HUES64 (cell line): ENCODE results near the gene ZNF581.

Experiments
- H3K27ac ChIP-seq: 2 replicates; pipeline ENCODE4 v1.7.0; 2013; ENCODE audit warnings: low read depth, low read length, inconsistent platforms
- H3K27me3 ChIP-seq: 2 replicates; pipeline ENCODE4 v1.6.1; 2013; ENCODE audit warnings: mild to moderate bottlenecking, low read length; ENCODE audit not compliant: insufficient read depth
- H3K36me3 ChIP-seq: 2 replicates; pipeline ENCODE4 v1.6.1; 2013; ENCODE audit warnings: mild to moderate bottlenecking, low read length; ENCODE audit not compliant: insufficient read depth
- H3K4me1 ChIP-seq: 2 replicates; pipeline ENCODE4 v1.6.1; 2013; ENCODE audit warnings: mild to moderate bottlenecking, low read length, moderate library complexity; ENCODE audit not compliant: insufficient read depth
- H3K4me3 ChIP-seq: 2 replicates; pipeline ENCODE4 v1.5.1; 2013; ENCODE audit warnings: mild to moderate bottlenecking, low read length, moderate library complexity
- H3K9ac ChIP-seq: 2 replicates; pipeline ENCODE4 v1.6.1; 2013; ENCODE audit warnings: mild to moderate bottlenecking, low read depth, low read length
- H3K9me3 ChIP-seq: 2 replicates; pipeline ENCODE4 v1.6.1; 2013; ENCODE audit warnings: low read depth, low read length; ENCODE audit not compliant: insufficient read depth
- WGBS: fragments of 150-250, 120-280 bp; methylation state at CpG from one replicate; pipeline ENCODE4 v1.1.7; 2013; ENCODE audit warnings: missing lambda C conversion rate; 5-methylcytosine and 5-hydroxymethylcytosine counted together

The ZNF581 gene

GRCh38 chr19:55602104-55603001 lies 41.1 kb upstream of the ZNF581 start:
- WGBS = 95% methylated on average over 60 of the region's 60 CpGs
- Histone ChIP-seq H3K36me3 (peaks cover 6% of the 10 kb centered on the region), H3K4me1 (peaks cover 14% of the 10 kb centered on the region), H3K4me3 (no peak overlapping the region), H3K9ac (no peak overlapping the region), H3K27ac (no peak overlapping the region), H3K9me3 (no peaks in the 10 kb centered on the region), H3K27me3 (no peaks in the 10 kb centered on the region)

DNA sequence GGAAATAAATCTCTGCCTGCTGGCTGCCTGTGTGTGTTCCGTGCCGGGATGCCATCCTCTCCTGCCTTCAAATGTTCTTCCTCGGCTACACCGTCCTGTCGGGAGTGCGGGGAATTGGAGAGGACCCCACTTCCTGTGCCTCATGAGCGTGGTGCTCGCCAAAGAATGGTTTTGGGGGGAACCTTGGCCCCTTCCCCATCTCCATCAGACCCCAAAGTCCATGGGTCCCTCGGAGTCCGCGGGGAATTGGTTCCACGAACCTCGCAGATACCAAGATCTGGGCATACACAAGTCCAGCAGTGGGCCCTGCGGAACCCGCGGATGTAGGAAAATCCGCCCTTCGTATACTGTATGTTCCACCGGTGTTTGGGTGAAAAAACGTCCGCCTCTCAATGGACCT lies 40.3 kb upstream of the ZNF581 start:
- Histone ChIP-seq H3K4me3 (no peak overlapping the region), H3K27ac (no peak overlapping the region), H3K9ac (no peak overlapping the region), H3K9me3 (no peaks in the 10 kb centered on the region), H3K4me1 (peaks cover 14% of the 10 kb centered on the region), H3K27me3 (no peaks in the 10 kb centered on the region), H3K36me3 (peaks cover 12% of the 10 kb centered on the region; the same call in 1 of the 2 replicates)
- WGBS = 94% methylated on average over 21 of the region's 21 CpGs

GRCh38 chr19:55603581-55604292 lies 39.7 kb upstream of the ZNF581 start:
- Histone ChIP-seq H3K9me3 (no peaks in the 10 kb centered on the region), H3K4me1 (peaks cover 8% of the 10 kb centered on the region; the same call in 1 of the 2 replicates), H3K27me3 (no peaks in the 10 kb centered on the region), H3K27ac (no peak overlapping the region), H3K36me3 (peaks cover 12% of the 10 kb centered on the region; the same call in 1 of the 2 replicates), H3K9ac (no peak overlapping the region), H3K4me3 (no peak overlapping the region; the same call in 1 of the 2 replicates)
- WGBS = 88% methylated on average over 22 of the region's 22 CpGs

DNA sequence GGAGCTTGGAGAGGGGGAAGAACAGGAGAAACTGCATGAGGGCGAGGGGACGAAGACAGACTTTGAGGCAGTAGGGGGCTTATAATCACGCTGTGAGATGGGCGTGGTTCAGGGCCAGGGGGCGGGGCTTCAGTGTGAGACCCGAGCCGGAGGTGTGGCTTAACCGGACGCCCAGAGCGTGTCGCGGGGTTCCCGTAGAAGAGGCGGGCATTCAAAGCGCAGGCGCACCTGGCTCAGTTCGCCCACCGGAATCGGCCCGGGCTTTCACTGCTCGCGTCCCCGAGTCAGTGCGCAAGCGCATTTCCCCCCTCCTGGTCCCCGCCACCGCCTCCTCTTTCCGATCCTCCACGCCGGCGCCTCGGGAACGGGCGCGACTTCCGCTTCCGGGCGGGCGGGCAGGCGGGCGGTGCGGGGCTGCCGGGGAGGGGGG lies 38.2 kb upstream of the ZNF581 start:
- under 1% methylated on average over 43 of the region's 43 CpGs for WGBS
- peak overlapping the region; percentile 48 for H3K9ac ChIP-seq
- no peaks in the 10 kb centered on the region for H3K9me3 ChIP-seq
- peak overlapping the region; percentile 81 for H3K4me3 ChIP-seq
- peak overlapping the region; percentile 98; the same call in 1 of the 2 replicates for H3K27ac ChIP-seq
- H3K4me1 ChIP-seq = peaks cover 8% of the 10 kb centered on the region; the same call in 1 of the 2 replicates
- no peaks in the 10 kb centered on the region for H3K27me3 ChIP-seq
- peaks cover 20% of the 10 kb centered on the region for H3K36me3 ChIP-seq

DNA sequence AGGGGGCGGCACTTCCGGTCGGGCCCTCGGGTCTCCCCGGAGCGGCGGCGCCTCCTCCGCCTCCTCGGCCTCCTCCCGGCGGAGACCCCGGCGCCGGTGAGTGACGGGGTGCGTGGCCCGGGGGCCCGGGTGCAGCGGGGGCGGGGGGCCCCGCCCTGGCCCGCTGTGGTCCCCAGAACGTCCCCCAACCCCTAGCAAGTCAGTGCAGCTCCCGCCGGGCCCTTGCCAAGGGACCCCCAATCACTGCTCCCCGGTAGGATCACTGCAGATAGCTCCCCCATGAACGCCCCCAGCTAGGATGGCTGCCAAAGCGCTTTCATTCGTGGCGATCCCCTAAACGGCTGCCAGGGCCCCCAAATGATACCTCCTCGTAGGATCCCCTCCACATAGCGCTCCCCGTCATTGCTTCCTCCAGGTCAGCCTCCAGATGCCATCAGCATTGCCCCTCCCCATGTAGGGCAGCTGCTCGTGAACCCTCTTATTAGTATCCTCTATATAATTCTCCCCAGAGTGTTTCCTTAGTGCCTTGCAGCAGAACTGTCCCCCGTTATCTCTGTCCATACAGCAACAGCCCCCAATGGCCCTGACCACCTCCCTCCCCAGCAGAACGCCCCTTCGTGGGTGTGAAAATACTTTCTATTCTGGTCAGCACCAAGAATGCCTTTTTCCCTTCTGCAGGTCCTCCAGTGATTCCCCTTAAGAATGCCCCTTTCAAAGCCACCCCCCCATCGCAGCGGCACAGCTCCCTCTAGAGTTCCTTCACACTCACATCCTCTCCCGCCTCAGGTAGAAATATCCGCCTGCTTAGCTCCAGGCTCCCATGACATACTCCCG lies 37.6 kb upstream of the ZNF581 start, which contains the start of gene ZNF865:
Gene ZNF865 (plus strand): TSS at position 11 of the 834 bp plus-strand sequence. CDS start 7,972 bp downstream, outside the sequence.
- peak within 1 kb of the TSS; percentile 81 for H3K4me3 ChIP-seq
- H3K4me1 ChIP-seq = peaks cover 8% of the 10 kb centered on the region; the same call in 1 of the 2 replicates
- H3K27me3 ChIP-seq = no peaks in the 10 kb centered on the region
- H3K27ac ChIP-seq = peak within 1 kb of the TSS; percentile 98
- WGBS = under 1% methylated on average over 44 of the region's 44 CpGs
- H3K9ac ChIP-seq = peak within 1 kb of the TSS; percentile 76
- no peaks in the 10 kb centered on the region for H3K9me3 ChIP-seq
- peaks cover 20% of the 10 kb centered on the region for H3K36me3 ChIP-seq

DNA sequence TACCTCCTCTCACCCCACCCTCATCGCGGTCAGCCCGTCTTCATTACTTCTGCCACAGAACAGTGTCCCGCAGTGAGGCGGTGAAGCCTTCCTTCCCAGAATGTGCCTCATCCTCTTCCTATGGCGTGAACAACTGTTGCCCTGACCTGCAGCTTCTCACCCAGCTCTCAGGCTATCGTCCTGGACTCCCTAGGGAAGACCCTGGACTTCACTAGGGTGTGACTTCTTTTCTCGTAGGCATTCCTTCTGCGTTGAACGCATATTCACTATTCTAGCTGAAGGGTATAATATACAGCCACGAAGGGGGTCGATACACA lies 37.0 kb upstream of the ZNF581 start:
- H3K4me3 ChIP-seq = peak overlapping the region; percentile 81
- H3K27ac ChIP-seq = peak overlapping the region; percentile 34; the same call in 1 of the 2 replicates
- WGBS = 35% methylated on average over 12 of the region's 12 CpGs

GRCh38 chr19:55606817-55607216 lies 36.6 kb upstream of the ZNF581 start:
- peaks cover 6% of the 10 kb centered on the region; the same call in 1 of the 2 replicates for H3K4me1 ChIP-seq
- H3K9me3 ChIP-seq = no peaks in the 10 kb centered on the region
- H3K36me3 ChIP-seq = peaks cover 20% of the 10 kb centered on the region
- H3K27me3 ChIP-seq = no peaks in the 10 kb centered on the region
- H3K9ac ChIP-seq = peak overlapping the region; percentile 56; the same call in 1 of the 2 replicates
- peak overlapping the region; percentile 34; the same call in 1 of the 2 replicates for H3K27ac ChIP-seq
- WGBS = 92% methylated on average over 9 of the region's 9 CpGs
- H3K4me3 ChIP-seq = peak overlapping the region; percentile 81

More for the DNA sequence above, 37.0 kb upstream of the ZNF581 start:
- peaks cover 6% of the 10 kb centered on the region; the same call in 1 of the 2 replicates for H3K4me1 ChIP-seq
- peaks cover 20% of the 10 kb centered on the region for H3K36me3 ChIP-seq
- no peaks in the 10 kb centered on the region for H3K9me3 ChIP-seq
- peak overlapping the region; percentile 56; the same call in 1 of the 2 replicates for H3K9ac ChIP-seq
- H3K27me3 ChIP-seq = no peaks in the 10 kb centered on the region

- Histone ChIP-seq H3K4me1 (peaks cover 6% of the 10 kb centered on the region; the same call in 1 of the 2 replicates), H3K27ac (no peak overlapping the region), H3K27me3 (no peaks in the 10 kb centered on the region), H3K36me3 (peaks cover 20% of the 10 kb centered on the region), H3K4me3 (no peak overlapping the region), H3K9me3 (no peaks in the 10 kb centered on the region), H3K9ac (no peak overlapping the region)
- WGBS = 97% methylated on average over 5 of the region's 5 CpGs
These were observed 34.1 kb upstream of the ZNF581 start for GRCh38 chr19:55609326-55609725.

- 95% methylated on average over 14 of the region's 15 CpGs for WGBS
- no peaks in the 10 kb centered on the region for H3K9me3 ChIP-seq
- no peak overlapping the region for H3K27ac ChIP-seq
- peaks cover 31% of the 10 kb centered on the region for H3K36me3 ChIP-seq
- no peak overlapping the region for H3K9ac ChIP-seq
- H3K27me3 ChIP-seq = no peaks in the 10 kb centered on the region
- H3K4me3 ChIP-seq = no peak overlapping the region
- H3K4me1 ChIP-seq = peaks cover 5% of the 10 kb centered on the region; the same call in 1 of the 2 replicates
These were observed 32.0 kb upstream of the ZNF581 start for GRCh38 chr19:55611300-55611982.
